ENCODE measurements around the gene MITF.

GRCh38 chr3:69890084-69890483 is 150.8 kb downstream of the MITF start:
- no peak for TF ChIP-seq POLR2A (IDR thresholded peaks at IDR 0.05; ENCODE audit: low read length)
- TF ChIP-seq GATA1 (IDR thresholded peaks at IDR 0.05; ENCODE audit: low read depth, low read length): no peak
